Neuronal stem cell (in vitro differentiated cells): ENCODE measurements around the gene RAD51B.

Experiments used
- DNase-seq: peaks from one replicate; pipeline ENCODE4 v3.0.0-alpha.2; 2013; ENCODE audit warnings: low spot score
- H2AFZ ChIP-seq: one replicate; pipeline ENCODE4 v1.6.1; 2013; ENCODE audit warnings: mild to moderate bottlenecking, low read length, inconsistent platforms
- H2AK5ac ChIP-seq: 2 replicates; pipeline ENCODE4 v1.6.1; 2013; ENCODE audit warnings: low read depth, mild to moderate bottlenecking, inconsistent platforms, low read length, moderate library complexity, mixed read lengths
- H2BK120ac ChIP-seq: 2 replicates; pipeline ENCODE4 v1.6.1; 2013; ENCODE audit warnings: low read depth, mild to moderate bottlenecking, inconsistent platforms, low read length, moderate library complexity, mixed read lengths
- H2BK12ac ChIP-seq: one replicate; pipeline ENCODE4 v1.6.1; 2013; ENCODE audit warnings: low read length, inconsistent platforms
- H2BK15ac ChIP-seq: 2 replicates; pipeline ENCODE4 v1.6.1; 2013; ENCODE audit warnings: mild to moderate bottlenecking, low read length, inconsistent platforms, mixed read lengths
- H2BK5ac ChIP-seq: one replicate; pipeline ENCODE4 v1.6.1; 2013; ENCODE audit warnings: inconsistent platforms, mild to moderate bottlenecking, low read length, moderate library complexity
- H3K14ac ChIP-seq: one replicate; pipeline ENCODE4 v1.6.1; 2013; ENCODE audit warnings: low read length, inconsistent platforms
- H3K18ac ChIP-seq: 2 replicates; pipeline ENCODE4 v1.6.1; 2013; ENCODE audit warnings: low read length, inconsistent platforms
- H3K23ac ChIP-seq: 2 replicates; pipeline ENCODE4 v1.6.1; 2013; ENCODE audit warnings: low read depth, mild to moderate bottlenecking, mixed read lengths, low read length, inconsistent platforms; ENCODE audit not compliant: poor library complexity
- H3K27ac ChIP-seq: replicated peaks from 3 replicates; pipeline ENCODE4 v1.5.1; 2013; ENCODE audit warnings: low read length, inconsistent platforms
- H3K27me3 ChIP-seq, 3 experiments: 2 replicates each; pipeline ENCODE4 v1.6.1; 2013; ENCODE audit warnings: low read length in 3 of 3, mild to moderate bottlenecking in 2 of 3, inconsistent platforms in 1 of 3, low read depth in 1 of 3, mixed read lengths in 1 of 3, moderate library complexity in 1 of 3; ENCODE audit not compliant: control insufficient read depth in 3 of 3, insufficient read depth in 3 of 3
- H3K36me3 ChIP-seq, 2 donors: replicated peaks in 1 of 2; 2 replicates each; pipeline ENCODE4 v1.6.1; 2013; ENCODE audit warnings: low read length in 2 of 2; ENCODE audit not compliant: control insufficient read depth in 2 of 2, insufficient read depth in 2 of 2
- H3K4ac ChIP-seq: 2 replicates; pipeline ENCODE4 v1.6.1; 2013; ENCODE audit warnings: inconsistent platforms, mild to moderate bottlenecking, low read length, moderate library complexity
- H3K4me1 ChIP-seq, 2 donors: 1 replicate in 1 of 2; 2 replicates in 1 of 2; pipeline ENCODE4 v1.6.1; 2013; ENCODE audit warnings: low read length in 2 of 2, low read depth in 1 of 2; ENCODE audit not compliant: control insufficient read depth in 2 of 2, insufficient read depth in 1 of 2
- H3K4me2 ChIP-seq: one replicate; pipeline ENCODE4 v1.6.1; 2013; ENCODE audit warnings: mild to moderate bottlenecking, low read length, inconsistent platforms; ENCODE audit not compliant: insufficient read depth, poor library complexity, severe bottlenecking
- H3K4me3 ChIP-seq, 2 donors: 2 replicates each; pipeline ENCODE4 v1.5.1; 2013; ENCODE audit warnings: low read length in 2 of 2, mild to moderate bottlenecking in 2 of 2, inconsistent platforms in 1 of 2, moderate library complexity in 1 of 2
- H3K79me1 ChIP-seq: one replicate; pipeline ENCODE4 v1.6.1; 2013; ENCODE audit warnings: low read depth, mild to moderate bottlenecking, inconsistent platforms, low read length, moderate library complexity
- H3K9ac ChIP-seq: one replicate; pipeline ENCODE4 v1.6.1; 2013; ENCODE audit warnings: mild to moderate bottlenecking, low read depth, low read length, inconsistent platforms; ENCODE audit not compliant: poor library complexity
- H3K9me3 ChIP-seq, 2 donors: replicated peaks in 1 of 2; 2 replicates each; pipeline versions ENCODE3 to v1.6.1; 2013; ENCODE audit warnings: low read length in 2 of 2, mild to moderate bottlenecking in 2 of 2, inconsistent platforms in 1 of 2, low read depth in 1 of 2, mixed read lengths in 1 of 2, moderate library complexity in 1 of 2; ENCODE audit not compliant: control insufficient read depth in 2 of 2, insufficient read depth in 1 of 2
- H4K8ac ChIP-seq: one replicate; pipeline ENCODE4 v1.6.1; 2013; ENCODE audit warnings: low read depth, mild to moderate bottlenecking, inconsistent platforms, low read length, moderate library complexity
- H4K91ac ChIP-seq: one replicate; pipeline ENCODE4 v1.6.1; 2013; ENCODE audit warnings: low read length, low read depth, mild to moderate bottlenecking, inconsistent platforms; ENCODE audit not compliant: poor library complexity
- WGBS, 2 donors: extraction: QIAGEN DNeasy Blood & Tissue Kit; methylation state at CpG; one replicate each; pipeline ENCODE4 v1.1.7; 2013; ENCODE audit warnings: missing lambda C conversion rate in 2 of 2, mixed read lengths in 1 of 2; ENCODE audit not compliant: insufficient read length in 2 of 2, insufficient replicate concordance in 1 of 2; ENCODE audit errors: extremely low coverage in 2 of 2; 5-methylcytosine and 5-hydroxymethylcytosine counted together

The RAD51B gene

DNA sequence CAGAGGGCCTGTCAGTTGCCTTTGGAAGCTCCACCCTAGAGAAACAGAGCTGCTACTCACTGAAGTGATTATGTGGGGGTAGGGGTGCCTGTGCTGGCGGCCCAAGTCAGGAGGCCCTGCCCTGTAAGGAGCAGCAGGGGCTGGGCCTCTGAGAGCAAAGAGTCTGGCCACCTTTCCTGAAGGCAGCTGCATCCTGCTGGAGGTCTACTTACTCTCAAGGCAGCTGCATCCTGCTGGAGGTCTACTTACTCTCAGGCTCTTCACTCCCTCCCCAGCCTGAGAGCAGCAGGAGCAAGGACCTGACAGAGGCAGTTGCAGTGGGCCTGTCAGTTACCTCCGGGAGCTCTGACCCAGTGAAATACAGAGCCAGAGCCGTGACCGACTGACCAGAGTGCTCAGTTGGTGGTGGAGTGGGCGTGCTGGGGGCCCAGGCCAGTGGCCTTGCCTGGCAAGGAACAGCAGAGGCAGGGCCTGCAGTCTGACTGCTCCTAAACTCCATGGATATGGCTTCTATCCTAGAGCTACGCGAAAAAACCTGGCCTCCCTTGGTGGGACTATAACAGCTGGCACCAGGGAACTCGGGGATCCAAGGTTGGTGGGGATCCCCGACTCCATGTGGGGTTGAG lies 32.3 kb downstream of the RAD51B start:
- no peaks in the 10 kb centered on the region for H3K79me1 ChIP-seq
- H4K91ac ChIP-seq: no peak overlapping the region
- H3K23ac ChIP-seq: no peak overlapping the region
- H3K4me1 ChIP-seq: no peaks in the 10 kb centered on the region
- no peak overlapping the region for H2BK15ac ChIP-seq
- no CpG with 5 or more reads among the region's 9 CpGs for WGBS, 2 donors
- H3K9me3 ChIP-seq: peaks cover 0 to 17% of the 10 kb centered on the region in 2 donors
- no peak overlapping the region for H2BK5ac ChIP-seq
- H3K4me3 ChIP-seq: no peak overlapping the region
- H3K9ac ChIP-seq: peak overlapping the region; percentile 32
- DNase-seq: no peak
- no peak overlapping the region for H2BK12ac ChIP-seq
- H4K8ac ChIP-seq: no peak overlapping the region
- no peak overlapping the region for H3K18ac ChIP-seq
- H3K36me3 ChIP-seq: no peaks in the 10 kb centered on the region
- H3K27me3 ChIP-seq: no peaks in the 10 kb centered on the region
- no peak overlapping the region for H3K4ac ChIP-seq
- no peak overlapping the region for H2AFZ ChIP-seq
- H2AK5ac ChIP-seq: peak overlapping the region; percentile 24
- no peak overlapping the region for H3K14ac ChIP-seq
- H2BK120ac ChIP-seq: no peak overlapping the region
- H3K27ac ChIP-seq: no peak overlapping the region
- no peak overlapping the region for H3K4me2 ChIP-seq

- Histone ChIP-seq H4K91ac (no peak overlapping the region), H3K4me2 (no peak overlapping the region), H3K36me3 (no peaks in the 10 kb centered on the region), H3K79me1 (no peaks in the 10 kb centered on the region), H2AFZ (no peak overlapping the region), H3K23ac (no peak overlapping the region), H3K27ac (no peak overlapping the region), H3K9ac (no peak overlapping the region), H2BK120ac (no peak overlapping the region), H3K9me3 (peaks cover 0 to 17% of the 10 kb centered on the region in 2 donors), H4K8ac (no peak overlapping the region), H3K4me1 (no peaks in the 10 kb centered on the region), H3K4me3 (no peak overlapping the region), H2BK5ac (no peak overlapping the region), H2BK15ac (no peak overlapping the region), H3K18ac (no peak overlapping the region), H3K4ac (no peak overlapping the region), H2BK12ac (no peak overlapping the region), H3K27me3 (no peaks in the 10 kb centered on the region), H3K14ac (no peak overlapping the region), H2AK5ac (no peak overlapping the region)
- DNase-seq: no peak
Observed at GRCh38 chr14:67852926-67853604, 33.5 kb downstream of the RAD51B start.

DNA sequence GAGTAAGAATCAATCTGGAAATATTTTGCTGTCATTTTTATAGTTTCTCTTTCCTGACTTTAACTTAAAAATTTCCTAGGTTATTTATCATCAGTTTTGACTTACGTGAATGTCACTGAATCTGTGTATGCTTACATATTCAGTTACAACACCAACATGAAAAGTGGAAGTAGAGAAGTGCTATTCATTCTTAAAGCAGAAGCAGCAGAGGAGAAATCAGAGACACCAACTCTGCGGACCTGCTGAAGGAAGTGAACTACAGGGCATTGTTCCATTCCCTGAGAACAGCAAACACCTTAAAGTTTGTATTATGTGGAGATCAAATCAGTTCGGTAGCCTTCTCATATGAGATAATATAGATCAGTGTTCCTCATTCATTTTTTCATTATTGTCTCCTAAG lies 34.1 kb downstream of the RAD51B start:
- DNase-seq: no peak
- Histone ChIP-seq H2BK12ac (no peak overlapping the region), H3K9me3 (peaks cover 0 to 14% of the 10 kb centered on the region in 2 donors), H3K14ac (no peak overlapping the region), H3K23ac (no peak overlapping the region), H3K4me2 (no peak overlapping the region), H2BK15ac (no peak overlapping the region), H3K36me3 (no peaks in the 10 kb centered on the region), H3K27ac (no peak overlapping the region), H3K27me3 (no peaks in the 10 kb centered on the region), H3K4me1 (no peaks in the 10 kb centered on the region), H3K79me1 (no peaks in the 10 kb centered on the region), H3K4ac (no peak overlapping the region), H3K4me3 (no peak overlapping the region), H2BK5ac (no peak overlapping the region), H4K91ac (no peak overlapping the region), H3K9ac (no peak overlapping the region), H2AFZ (no peak overlapping the region), H4K8ac (no peak overlapping the region), H2BK120ac (no peak overlapping the region), H2AK5ac (no peak overlapping the region), H3K18ac (no peak overlapping the region)
- WGBS, 2 donors: no CpG with 5 or more reads among the region's 3 CpGs

DNA sequence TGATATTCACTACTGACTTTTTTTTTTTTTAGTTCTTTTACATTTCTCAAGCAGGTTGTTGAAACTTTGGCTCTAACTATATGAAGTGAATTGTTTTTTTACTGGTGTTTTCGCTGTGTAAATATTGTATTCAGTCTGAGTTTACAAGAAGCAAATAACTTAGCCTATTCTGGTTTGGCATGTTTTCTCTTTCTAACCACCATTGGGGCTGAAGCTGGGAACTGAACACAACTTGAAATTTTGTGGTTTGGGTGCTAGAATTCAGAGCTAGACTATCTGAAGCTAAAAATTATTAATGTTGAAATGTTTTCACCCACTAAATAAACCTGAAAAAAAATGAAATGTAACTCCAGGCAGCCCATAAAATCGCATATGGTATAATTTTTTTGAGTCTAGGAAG lies 37.2 kb downstream of the RAD51B start:
- no peak overlapping the region for H3K4me2 ChIP-seq
- H2BK15ac ChIP-seq: no peak overlapping the region
- H2BK12ac ChIP-seq: no peak overlapping the region
- no peak overlapping the region for H3K4me3 ChIP-seq
- H3K79me1 ChIP-seq: no peaks in the 10 kb centered on the region
- no peaks in the 10 kb centered on the region for H3K36me3 ChIP-seq
- no peak overlapping the region for H3K23ac ChIP-seq
- no peaks in the 10 kb centered on the region for H3K27me3 ChIP-seq
- H2AK5ac ChIP-seq: no peak overlapping the region
- H3K14ac ChIP-seq: no peak overlapping the region
- no peak overlapping the region for H3K9ac ChIP-seq
- no peak overlapping the region for H2AFZ ChIP-seq
- DNase-seq: no peak
- no peaks in the 10 kb centered on the region for H3K4me1 ChIP-seq
- H3K9me3 ChIP-seq: no peaks in the 10 kb centered on the region
- no peak overlapping the region for H3K27ac ChIP-seq
- H2BK5ac ChIP-seq: no peak overlapping the region
- H4K8ac ChIP-seq: no peak overlapping the region
- H2BK120ac ChIP-seq: no peak overlapping the region
- no CpG with 5 or more reads among the region's 2 CpGs for WGBS, 2 donors
- no peak overlapping the region for H3K18ac ChIP-seq
- H3K4ac ChIP-seq: no peak overlapping the region
- no peak overlapping the region for H4K91ac ChIP-seq
